OCI-LY3 (cell line): Measurements from ENCODE around the gene CLPTM1L.
A peak's percentile ranks its signal among the peaks of the same experiment; 100 is the strongest.

Experiments used
- H2AFZ ChIP-seq: fragments of 200-600, 300-600 bp; shearing (Covaris generic); 2 replicates; pipeline ENCODE4 v1.6.0; 2014; ENCODE audit warnings: antibody characterized with exemption, low read depth, low read length
- H3K27ac ChIP-seq: fragments of 200-600, 300-600 bp; sonication (generic); 2 replicates; pipeline ENCODE4 v1.5.1; 2014; ENCODE audit warnings: mild to moderate bottlenecking, low read length, moderate library complexity, mixed read lengths
- H3K27me3 ChIP-seq: fragments of 200-600, 300-600 bp; sonication (generic); 2 replicates; pipeline ENCODE4 v1.6.1; 2014; ENCODE audit warnings: low read depth, low read length, mixed read lengths
- H3K36me3 ChIP-seq: fragments of 200-600, 300-600 bp; sonication (generic); replicated peaks from 2 replicates; pipeline ENCODE3; 2014; ENCODE audit warnings: low read depth, low read length, mixed read lengths
- H3K4me1 ChIP-seq: fragments of 300-600, 200-600 bp; sonication (generic); 2 replicates; pipeline ENCODE4 v1.6.1; 2014; ENCODE audit warnings: low read length, mixed read lengths
- H3K4me2 ChIP-seq: fragments of 200-600, 300-600 bp; sonication (generic); 2 replicates; pipeline ENCODE4 v1.6.1; 2014; ENCODE audit warnings: low read length, mixed read lengths
- H3K4me3 ChIP-seq: fragments of 300-600, 200-600 bp; sonication (generic); 2 replicates; pipeline ENCODE4 v1.5.1; 2014; ENCODE audit warnings: antibody characterized with exemption, mild to moderate bottlenecking, low read length, moderate library complexity
- H3K79me2 ChIP-seq: fragments of 300-600, 200-600 bp; shearing (Covaris generic); 2 replicates; pipeline ENCODE4 v1.6.1; 2014; ENCODE audit warnings: mild to moderate bottlenecking, low read length, mixed read lengths
- H3K9ac ChIP-seq: fragments of 300-600, 200-600 bp; shearing (Covaris generic); 2 replicates; pipeline ENCODE4 v1.6.0; 2014; ENCODE audit warnings: mild to moderate bottlenecking, low read length, moderate library complexity
- H3K9me3 ChIP-seq: fragments of 200-600, 300-600 bp; shearing (Covaris generic); 2 replicates; pipeline ENCODE4 v1.6.1; 2014; ENCODE audit warnings: low read length, mixed read lengths; ENCODE audit not compliant: insufficient read depth
- H4K20me1 ChIP-seq: fragments of 200-600, 300-600 bp; sonication (generic); 2 replicates; pipeline ENCODE4 v1.6.1; 2016; ENCODE audit warnings: low read length, mixed read lengths; ENCODE audit not compliant: insufficient read depth
- CTCF ChIP-seq: fragments of 200-600, 300-600 bp; sonication (generic); IDR thresholded peaks from 2 replicates; pipeline ENCODE4 v1.5.1; 2014; ENCODE audit warnings: antibody characterized with exemption, low read length, low read depth
- EZH2phosphoT487 ChIP-seq: fragments of 200-600 bp; shearing (Covaris generic); IDR thresholded peaks from 2 replicates; pipeline ENCODE4 v1.6.1; 2018; ENCODE audit warnings: antibody characterized with exemption, mixed run types, low read depth

CLPTM1L gene

GRCh38 chr5:1298067-1298551 is 46.8 kb downstream of the CLPTM1L start:
- Histone ChIP-seq H3K4me1 (peaks cover 4% of the 10 kb centered on the region; the same call in 1 of the 2 replicates), H4K20me1 (no peaks in the 10 kb centered on the region), H3K9ac (no peak overlapping the region), H3K79me2 (no peaks in the 10 kb centered on the region), H3K27me3 (no peaks in the 10 kb centered on the region), H3K9me3 (no peaks in the 10 kb centered on the region), H3K4me3 (no peak overlapping the region), H2AFZ (no peak overlapping the region), H3K4me2 (no peak overlapping the region), H3K27ac (no peak overlapping the region), H3K36me3 (no peaks in the 10 kb centered on the region)
- TF ChIP-seq CTCF = no peak

- Histone ChIP-seq H3K4me3 (no peak overlapping the region), H3K4me1 (peaks cover 4% of the 10 kb centered on the region; the same call in 1 of the 2 replicates), H3K4me2 (no peak overlapping the region), H3K36me3 (no peaks in the 10 kb centered on the region), H3K79me2 (no peaks in the 10 kb centered on the region), H3K27me3 (no peaks in the 10 kb centered on the region), H3K9ac (no peak overlapping the region), H3K27ac (no peak overlapping the region), H4K20me1 (no peaks in the 10 kb centered on the region), H2AFZ (no peak overlapping the region), H3K9me3 (no peaks in the 10 kb centered on the region)
- TF ChIP-seq CTCF (no peak), EZH2phosphoT487 (no peak)
Observed at GRCh38 chr5:1297243-1297642, 47.7 kb downstream of the CLPTM1L start.

GRCh38 chr5:1295650-1296037 is 49.3 kb downstream of the CLPTM1L start:
- Histone ChIP-seq H3K4me2 (no peak overlapping the region), H3K4me1 (peaks cover 4% of the 10 kb centered on the region; the same call in 1 of the 2 replicates), H3K36me3 (no peaks in the 10 kb centered on the region), H3K9me3 (no peaks in the 10 kb centered on the region), H4K20me1 (no peaks in the 10 kb centered on the region), H3K27ac (no peak overlapping the region), H3K4me3 (no peak overlapping the region), H3K79me2 (no peaks in the 10 kb centered on the region), H2AFZ (no peak overlapping the region), H3K9ac (no peak overlapping the region), H3K27me3 (no peaks in the 10 kb centered on the region)
- TF ChIP-seq EZH2phosphoT487 (no peak), CTCF (no peak)

GRCh38 chr5:1294835-1295649 is 49.9 kb downstream of the CLPTM1L start, which contains the start of gene TERT:
Gene TERT, minus strand, starts transcription at chr5:1295068. Its CDS starts 79 bp downstream, at chr5:1294989.
- H3K79me2 ChIP-seq = no peaks in the 10 kb centered on the region
- peak within 1 kb of the TSS; percentile 24; the same call in 1 of the 2 replicates for H3K9ac ChIP-seq
- H3K27me3 ChIP-seq = no peaks in the 10 kb centered on the region
- no peak within 1 kb of the TSS for H2AFZ ChIP-seq
- H3K9me3 ChIP-seq = no peaks in the 10 kb centered on the region
- peak within 1 kb of the TSS; percentile 46 for H3K4me2 ChIP-seq
- H4K20me1 ChIP-seq = no peaks in the 10 kb centered on the region
- H3K36me3 ChIP-seq = no peaks in the 10 kb centered on the region
- peaks cover 4% of the 10 kb centered on the region; the same call in 1 of the 2 replicates for H3K4me1 ChIP-seq
- no peak for TF ChIP-seq CTCF
- no peak for TF ChIP-seq EZH2phosphoT487
- peak within 1 kb of the TSS; percentile 71 for H3K4me3 ChIP-seq
- no peak within 1 kb of the TSS for H3K27ac ChIP-seq
